ENCODE data around the gene PROC.
A peak's percentile ranks its signal among the peaks of the same experiment; 100 is the strongest.

Gene PROC

DNA sequence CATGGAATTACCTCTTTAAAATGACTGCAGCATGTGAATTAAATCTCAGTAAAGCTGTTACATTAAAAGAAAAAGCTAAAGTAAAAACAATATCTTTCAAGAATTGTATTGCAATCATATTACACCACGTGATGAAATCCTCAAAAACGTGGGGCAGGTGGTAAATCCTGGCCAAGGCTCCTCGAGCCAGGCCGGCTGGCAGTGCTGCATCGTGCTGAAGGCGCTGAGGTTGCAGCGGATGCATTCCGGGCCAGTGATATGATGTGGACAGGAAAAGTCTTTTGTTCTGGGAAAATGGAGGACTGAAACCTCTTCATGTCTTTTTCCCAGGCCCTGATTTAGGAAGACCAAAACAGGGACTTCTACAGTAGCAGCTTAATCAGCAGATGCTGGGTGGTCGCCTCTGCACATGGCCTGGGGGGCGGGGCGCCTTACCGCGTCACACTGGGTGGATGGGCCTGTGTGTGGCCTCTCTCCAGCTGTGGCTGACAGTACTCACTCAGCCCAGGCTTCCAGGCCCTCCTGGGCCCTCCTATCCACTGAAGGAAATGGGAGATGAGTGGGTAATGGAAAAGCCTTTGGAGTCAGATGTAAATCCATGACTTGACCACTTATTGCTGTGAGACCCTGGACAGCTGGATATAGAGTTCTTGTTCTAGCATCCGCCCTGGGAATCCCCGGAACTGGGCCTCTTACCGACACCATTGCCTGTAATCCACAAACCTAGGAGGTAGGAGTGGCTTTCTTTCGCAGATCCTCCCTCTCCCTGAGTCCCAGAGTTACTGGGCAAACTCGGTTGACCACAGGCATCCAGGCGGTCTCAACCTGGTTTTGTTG lies 45.1 kb downstream of the PROC start:
- no peak overlapping the region for H3K4me3 ChIP-seq (ENCODE audit: low read depth, low read length)
- TF ChIP-seq CTCF (conservative IDR thresholded peaks at IDR 0.05; ENCODE audit: low read depth, low read length): no peak
- peak; percentile 16 for DNase-seq (ENCODE audit: low read depth)

GRCh38 chr2:127464470-127465257 lies 46.4 kb downstream of the PROC start:
- no peak for DNase-seq (ENCODE audit: low read depth)
- no peak overlapping the region for H3K4me3 ChIP-seq (ENCODE audit: low read depth, low read length)
- no peak for TF ChIP-seq CTCF (conservative IDR thresholded peaks at IDR 0.05; ENCODE audit: low read depth, low read length)

DNA sequence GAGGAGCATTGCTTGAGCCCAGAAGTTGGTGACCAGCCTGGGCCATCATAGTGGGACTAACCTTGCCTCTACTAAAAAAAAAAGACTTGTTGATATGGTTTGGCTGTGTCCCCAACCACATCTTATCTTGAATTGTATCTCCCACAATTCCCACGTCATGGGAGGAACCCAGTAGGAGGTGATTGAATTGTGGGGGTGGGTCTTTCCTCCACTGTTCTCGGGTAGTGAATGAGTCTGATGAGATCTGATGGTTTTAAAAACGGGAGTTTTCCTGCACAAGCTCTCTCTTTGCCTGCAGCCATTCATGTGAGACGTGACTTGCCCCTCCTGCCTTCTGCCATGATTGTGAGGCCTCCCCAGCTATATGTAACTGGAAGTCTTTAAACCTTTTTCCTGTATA lies 47.0 kb downstream of the PROC start:
- DNase-seq (ENCODE audit: low read depth): no peak
- no peak overlapping the region for H3K4me3 ChIP-seq (ENCODE audit: low read depth, low read length)
- TF ChIP-seq CTCF (conservative IDR thresholded peaks at IDR 0.05; ENCODE audit: low read depth, low read length): no peak

- no peak overlapping the region for H3K4me3 ChIP-seq (ENCODE audit: low read depth, low read length)
- no peak for DNase-seq (ENCODE audit: low read depth)
- no peak for TF ChIP-seq CTCF (conservative IDR thresholded peaks at IDR 0.05; ENCODE audit: low read depth, low read length)
Observed at GRCh38 chr2:127469051-127469450, 50.8 kb downstream of the PROC start.

DNA sequence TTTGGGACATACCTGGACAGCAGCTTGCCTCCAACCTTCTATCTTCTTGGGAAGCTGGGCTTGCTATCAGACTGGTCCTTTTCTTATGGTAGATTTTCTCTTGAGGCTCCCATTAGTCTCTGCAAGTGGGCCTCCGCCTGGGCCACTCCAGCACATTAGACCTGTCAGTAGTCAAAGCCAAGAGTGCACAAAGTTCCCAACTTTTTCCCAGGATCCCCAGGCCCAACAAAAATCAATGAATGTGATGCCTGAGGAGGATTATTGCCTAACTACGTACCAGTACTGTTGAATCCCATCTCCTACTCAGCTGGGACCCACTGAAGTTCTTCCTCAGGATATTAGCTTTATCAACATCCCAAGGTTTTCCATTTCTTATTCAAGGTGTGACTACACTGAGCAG lies 51.7 kb downstream of the PROC start:
- DNase-seq (ENCODE audit: low read depth): no peak
- no peak for TF ChIP-seq CTCF (conservative IDR thresholded peaks at IDR 0.05; ENCODE audit: low read depth, low read length)

GRCh38 chr2:127471286-127471988 lies 53.2 kb downstream of the PROC start:
- TF ChIP-seq CTCF (conservative IDR thresholded peaks at IDR 0.05; ENCODE audit: low read depth, low read length): no peak
- H3K4me3 ChIP-seq (ENCODE audit: low read depth, low read length): no peak overlapping the region
- no peak for DNase-seq (ENCODE audit: low read depth)

More for the DNA sequence above, 51.7 kb downstream of the PROC start:
- H3K4me3 ChIP-seq (ENCODE audit: low read depth, low read length): no peak overlapping the region
